ENCODE results near the gene DYNC2H1. TPM values are rescaled to one million over a fixed set of nuclear protein-coding genes. Genes with fewer than 3 reads are reported as not detected.

The DYNC2H1 gene
- total and polyA plus RNA-seq, 12 donors: 11.0 to 30.6 (median 18.9) TPM

GRCh38 chr11:103294516-103294915 is 185.3 kb downstream of the DYNC2H1 start:
- H3K36me3 ChIP-seq (replicated peaks in 1 of 2): no peaks in the 10 kb centered on the region
- DNase-seq: no peak
- H3K4me1 ChIP-seq (replicated peaks in 1 of 2): no peaks in the 10 kb centered on the region
- no peak overlapping the region for H3K27ac ChIP-seq
- intact Hi-C loops (cut with DNase I): no loop called here
- H3K4me3 ChIP-seq: no peak overlapping the region
- 92 to 100% (median 98%) methylated on average over 1 of the region's 1 CpG for WGBS, 4 donors
- no peaks in the 10 kb centered on the region for H3K27me3 ChIP-seq
- no peak for TF ChIP-seq POLR2A (IDR thresholded peaks at IDR 0.05)
- TF ChIP-seq CTCF (IDR thresholded peaks at IDR 0.05): no peak
- peaks cover 0 to 13% (median 7%) of the 10 kb centered on the region in 3 donors for H3K9me3 ChIP-seq (replicated peaks in 1 of 3)

DNA sequence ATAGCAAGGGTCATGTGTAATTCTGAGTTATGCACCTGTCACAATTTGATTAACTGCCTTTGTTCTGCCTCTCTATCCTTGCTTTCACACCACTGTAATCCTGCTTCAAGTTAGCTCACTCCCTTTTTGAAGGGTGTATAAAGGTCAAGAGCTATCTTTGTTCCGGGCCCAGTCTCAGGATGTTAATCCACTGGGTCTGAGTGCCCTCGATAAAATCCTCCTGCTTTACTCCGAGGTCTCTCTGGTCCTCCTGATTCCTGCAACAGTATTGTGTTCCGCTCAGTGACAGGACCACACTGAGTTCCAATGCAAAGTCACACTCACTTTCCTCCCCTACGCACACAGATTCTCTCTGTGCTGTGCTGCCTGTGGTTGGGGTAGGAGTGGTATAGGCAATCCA is 186.5 kb downstream of the DYNC2H1 start:
- no peak overlapping the region for H3K27ac ChIP-seq
- H3K27me3 ChIP-seq: no peaks in the 10 kb centered on the region
- TF ChIP-seq CTCF (IDR thresholded peaks at IDR 0.05): no peak
- no peak for TF ChIP-seq POLR2A (IDR thresholded peaks at IDR 0.05)
- no peak for DNase-seq
- H3K36me3 ChIP-seq (replicated peaks in 1 of 2): no peaks in the 10 kb centered on the region
- H3K4me3 ChIP-seq: no peak overlapping the region
- WGBS, 4 donors: 94 to 96% (median 96%) methylated on average over 5 of the region's 5 CpGs
- peaks cover 0 to 13% (median 7%) of the 10 kb centered on the region in 3 donors for H3K9me3 ChIP-seq (replicated peaks in 1 of 3)
- no peaks in the 10 kb centered on the region for H3K4me1 ChIP-seq (replicated peaks in 1 of 2)
- intact Hi-C loops (cut with DNase I): no loop called here

GRCh38 chr11:103297900-103298299 is 188.7 kb downstream of the DYNC2H1 start:
- WGBS, 4 donors: 84 to 90% (median 87%) methylated on average over 3 of the region's 3 CpGs
- Histone ChIP-seq H3K4me1 (replicated peaks in 1 of 2) (no peaks in the 10 kb centered on the region), H3K36me3 (replicated peaks in 1 of 2) (no peaks in the 10 kb centered on the region), H3K4me3 (no peak overlapping the region), H3K27ac (no peak overlapping the region), H3K9me3 (replicated peaks in 1 of 3) (peaks cover 0 to 10% (median 7%) of the 10 kb centered on the region in 3 donors), H3K27me3 (no peaks in the 10 kb centered on the region)
- no peak for TF ChIP-seq CTCF (IDR thresholded peaks at IDR 0.05)
- TF ChIP-seq POLR2A (IDR thresholded peaks at IDR 0.05): no peak
- no peak for DNase-seq
- intact Hi-C loops (cut with DNase I): no loop called here

GRCh38 chr11:103315248-103315647 is 206.0 kb downstream of the DYNC2H1 start:
- intact Hi-C loops (cut with DNase I): no loop called here
- TF ChIP-seq POLR2A (IDR thresholded peaks at IDR 0.05): no peak
- TF ChIP-seq CTCF (IDR thresholded peaks at IDR 0.05): no peak
- Histone ChIP-seq H3K36me3 (replicated peaks in 1 of 2) (no peaks in the 10 kb centered on the region), H3K4me3 (no peak overlapping the region), H3K27me3 (no peaks in the 10 kb centered on the region), H3K9me3 (replicated peaks in 1 of 3) (no peaks in the 10 kb centered on the region), H3K4me1 (replicated peaks in 1 of 2) (peaks cover 6 to 14% of the 10 kb centered on the region in 2 donors), H3K27ac (no peak overlapping the region)
- 91 to 97% (median 96%) methylated on average over 3 of the region's 3 CpGs for WGBS, 4 donors
- no peak for DNase-seq

Measured in adrenal gland (tissue), 12 donors.